ENCODE measurements around the gene ADCY9. TPM values are rescaled to one million over a fixed set of nuclear protein-coding genes. Genes with fewer than 3 reads are reported as not detected.

The ADCY9 gene
- total and polyA plus RNA-seq, 2 donors (not counting 1 experiment from before 2014, with no cell fraction given) = 1.7 to 2.1 TPM

- ChIA-PET POLR2A (no interaction called here), CTCF (no interaction called here)
- no peak overlapping the region for H3K9ac ChIP-seq (ENCODE audit: low read length)
- intact Hi-C loops (cut with micrococcal nuclease) = no loop called here
- H3K4me3 ChIP-seq (ENCODE audit: control extremely low read depth in 1 of 5, extremely low read depth in 1 of 5, insufficient read depth in 1 of 5, low read depth in 2 of 5, low read length in 4 of 5) = no peak overlapping the region
- H3K9me3 ChIP-seq (ENCODE audit: control extremely low read depth in 1 of 3, control insufficient read depth in 2 of 3, insufficient read depth in 1 of 3, low read length in 2 of 3) = peaks cover 0 to 6% (median 0%) of the 10 kb centered on the region in 3 donors
- no peak overlapping the region for H3K4me2 ChIP-seq (replicated peaks; ENCODE audit: low read depth, low read length, poor library complexity, severe bottlenecking)
- no peaks in the 10 kb centered on the region for H3K79me2 ChIP-seq (ENCODE audit: control insufficient read depth, insufficient read depth, low read length)
- Mint-ChIP-seq H3K9me3 (ENCODE audit: insufficient read depth) (no peaks in the 10 kb centered on the region), H3K27ac (no peak overlapping the region), H3K4me1 (peaks cover 4% of the 10 kb centered on the region), H3K4me3 (no peak overlapping the region), H3K27me3 (peaks cover 7% of the 10 kb centered on the region)
- DNase-seq (no peak), ATAC-seq (ENCODE audit: low read depth) (no peak)
- H3K27me3 ChIP-seq (replicated peaks in 1 of 4; ENCODE audit: control extremely low read depth in 1 of 4, control insufficient read depth in 3 of 4, insufficient read depth in 4 of 4, low read length in 3 of 4) = no peaks in the 10 kb centered on the region
- H3K27ac ChIP-seq (ENCODE audit: low read length in 2 of 2) = no peak overlapping the region
- H3K36me3 ChIP-seq (replicated peaks in 1 of 2; ENCODE audit: control extremely low read depth in 1 of 2, control insufficient read depth in 1 of 2, extremely low read depth in 1 of 2, insufficient read depth in 2 of 2, low read length in 1 of 2) = no peaks in the 10 kb centered on the region
- peaks cover 0 to 4% of the 10 kb centered on the region in 2 donors for H3K4me1 ChIP-seq (ENCODE audit: control insufficient read depth in 2 of 2, insufficient read depth in 2 of 2, low read length in 2 of 2)
- no peak for TF ChIP-seq CTCF (IDR thresholded peaks at IDR 0.05)
- no peak for TF ChIP-seq EZH2 (IDR thresholded peaks at IDR 0.05; ENCODE audit: borderline replicate concordance, insufficient read depth, low read depth, low read length, poor library complexity, severe bottlenecking)
- WGBS (ENCODE audit: insufficient coverage) = 90% methylated on average over 4 of the region's 6 CpGs
- H4K20me1 ChIP-seq (ENCODE audit: control insufficient read depth, insufficient read depth, low read length, poor library complexity, severe bottlenecking) = no peaks in the 10 kb centered on the region
- no peak overlapping the region for H2AFZ ChIP-seq (ENCODE audit: insufficient read depth, low read depth, low read length, poor library complexity, severe bottlenecking)
These were observed 48.8 kb downstream of the ADCY9 start for GRCh38 chr16:4067262-4068001.

- no peak overlapping the region for H3K27ac Mint-ChIP-seq
- 60% methylated on average over 11 of the region's 11 CpGs for WGBS (ENCODE audit: insufficient coverage)
These were observed 51.3 kb downstream of the ADCY9 start for GRCh38 chr16:4064950-4065352.

More at GRCh38 chr16:4064950-4065352, 51.3 kb downstream of the ADCY9 start:
- H3K36me3 ChIP-seq (replicated peaks in 1 of 2; ENCODE audit: control extremely low read depth in 1 of 2, control insufficient read depth in 1 of 2, extremely low read depth in 1 of 2, insufficient read depth in 2 of 2, low read length in 1 of 2) = no peaks in the 10 kb centered on the region
- H3K4me3 ChIP-seq (ENCODE audit: control extremely low read depth in 1 of 5, extremely low read depth in 1 of 5, insufficient read depth in 1 of 5, low read depth in 2 of 5, low read length in 4 of 5) = peak overlapping the region in 4 of 5 experiments; percentile 17 to 56 (median 36)
- TF ChIP-seq CTCF (IDR thresholded peaks at IDR 0.05) (no peak), EZH2 (IDR thresholded peaks at IDR 0.05; ENCODE audit: borderline replicate concordance, insufficient read depth, low read depth, low read length, poor library complexity, severe bottlenecking) (no peak)
- H4K20me1 ChIP-seq (ENCODE audit: control insufficient read depth, insufficient read depth, low read length, poor library complexity, severe bottlenecking) = no peaks in the 10 kb centered on the region
- H3K79me2 ChIP-seq (ENCODE audit: control insufficient read depth, insufficient read depth, low read length) = no peaks in the 10 kb centered on the region
- peaks cover 8% of the 10 kb centered on the region for H3K9me3 Mint-ChIP-seq (ENCODE audit: insufficient read depth)
- H3K27me3 ChIP-seq (replicated peaks in 1 of 4; ENCODE audit: control extremely low read depth in 1 of 4, control insufficient read depth in 3 of 4, insufficient read depth in 4 of 4, low read length in 3 of 4) = no peaks in the 10 kb centered on the region
- peak overlapping the region; percentile 67 for H3K4me2 ChIP-seq (replicated peaks; ENCODE audit: low read depth, low read length, poor library complexity, severe bottlenecking)
- peaks cover 4% of the 10 kb centered on the region for H3K4me1 Mint-ChIP-seq
- ChIA-PET POLR2A (no interaction called here), CTCF (no interaction called here)
- intact Hi-C loops (cut with micrococcal nuclease) = no loop called here
- peak overlapping the region; percentile 70 for H3K4me3 Mint-ChIP-seq
- no peak overlapping the region for H3K27ac ChIP-seq (ENCODE audit: low read length in 2 of 2)
- DNase-seq (peak; percentile 24), ATAC-seq (ENCODE audit: low read depth) (no peak)
- peak overlapping the region; percentile 59 for H2AFZ ChIP-seq (ENCODE audit: insufficient read depth, low read depth, low read length, poor library complexity, severe bottlenecking)
- H3K9ac ChIP-seq (ENCODE audit: low read length) = peak overlapping the region; percentile 55
- H3K4me1 ChIP-seq (ENCODE audit: control insufficient read depth in 2 of 2, insufficient read depth in 2 of 2, low read length in 2 of 2) = peaks cover 0 to 4% of the 10 kb centered on the region in 2 donors
- H3K9me3 ChIP-seq (ENCODE audit: control extremely low read depth in 1 of 3, control insufficient read depth in 2 of 3, insufficient read depth in 1 of 3, low read length in 2 of 3) = peaks cover 4 to 18% (median 7%) of the 10 kb centered on the region in 3 donors
- peaks cover 7% of the 10 kb centered on the region for H3K27me3 Mint-ChIP-seq

Measured in B cell (primary cell).